Activated CD4-positive, alpha-beta T cell treated with anti-CD3 and anti-CD28 coated beads for 4 hours (primary cell): ENCODE measurements around the gene CEACAM6.
A peak's percentile ranks its signal among the peaks of the same experiment; 100 is the strongest.

Experiments used
- DNase-seq, 2 donors: peaks; one replicate each; pipeline ENCODE4 v3.0.0-alpha.2; 2020

Gene CEACAM6

GRCh38 chr19:41799444-41800000 is 44.2 kb downstream of the CEACAM6 start:
- DNase-seq: no peak

GRCh38 chr19:41801031-41801430 is 45.7 kb downstream of the CEACAM6 start:
- no peak for DNase-seq

- no peak for DNase-seq
These were observed 46.5 kb downstream of the CEACAM6 start for GRCh38 chr19:41801792-41802211.

GRCh38 chr19:41802770-41803169 is 47.4 kb downstream of the CEACAM6 start:
- no peak for DNase-seq

GRCh38 chr19:41804336-41804735 is 49.0 kb downstream of the CEACAM6 start:
- DNase-seq: no peak

GRCh38 chr19:41807176-41807575 is 51.8 kb downstream of the CEACAM6 start:
- DNase-seq: no peak

GRCh38 chr19:41808663-41809566 is 53.6 kb downstream of the CEACAM6 start:
- no peak for DNase-seq

GRCh38 chr19:41810301-41810700 is 55.0 kb downstream of the CEACAM6 start:
- DNase-seq: no peak

GRCh38 chr19:41811036-41811435 is 55.7 kb downstream of the CEACAM6 start:
- DNase-seq: no peak

- no peak for DNase-seq
These were observed 56.7 kb downstream of the CEACAM6 start for GRCh38 chr19:41811981-41812380.

- DNase-seq: no peak
These were observed 58.6 kb downstream of the CEACAM6 start for GRCh38 chr19:41813911-41814310.

GRCh38 chr19:41815301-41815700 is 60.0 kb downstream of the CEACAM6 start:
- no peak for DNase-seq

- DNase-seq: no peak
These were observed 61.4 kb downstream of the CEACAM6 start for GRCh38 chr19:41816761-41817160.

GRCh38 chr19:41821003-41821735 is 65.8 kb downstream of the CEACAM6 start:
- DNase-seq: peak; percentile 33 to 58
